Stimulated activated CD4-positive, alpha-beta T cell treated with anti-CD3 and anti-CD28 coated beads, Interleukin-1b, Interleukin-23, amount 100 ng/mL, for 1 hour (primary cell): ENCODE measurements around the gene POLR2A.

Experiments used
- DNase-seq, 2 donors: peaks; one replicate each; pipeline ENCODE4 v3.0.0-alpha.2; 2020; ENCODE audit warnings: low read depth in 2 of 2

The POLR2A gene

GRCh38 chr17:7484067-7484918 lies at the start of gene POLR2A:
Gene POLR2A (plus strand): TSS chr17:7484366.
- peak; percentile 96 to 97 for DNase-seq

- peak; percentile 18 to 27 for DNase-seq
These were observed 48.2 kb upstream of the POLR2A start for GRCh38 chr17:7435676-7436555.

GRCh38 chr17:7436556-7437368 lies 47.4 kb upstream of the POLR2A start:
- DNase-seq = peak; percentile 53 to 65

- no peak for DNase-seq
These were observed 46.8 kb upstream of the POLR2A start for GRCh38 chr17:7437369-7437863.

- peak; percentile 16 to 48 for DNase-seq
These were observed 46.1 kb upstream of the POLR2A start for GRCh38 chr17:7437950-7438614.

GRCh38 chr17:7438656-7439460 lies 45.3 kb upstream of the POLR2A start:
- DNase-seq = no peak

GRCh38 chr17:7439462-7440112 lies 44.6 kb upstream of the POLR2A start, which contains the start of gene FGF11:
Gene FGF11 (plus strand): TSS chr17:7439512. CDS start chr17:7439621, 109 bp downstream.
- no peak for DNase-seq

- DNase-seq = no peak
These were observed 43.9 kb upstream of the POLR2A start for GRCh38 chr17:7440113-7440833.

- no peak for DNase-seq
These were observed 43.4 kb upstream of the POLR2A start for GRCh38 chr17:7440834-7441195.

- DNase-seq = no peak
These were observed 42.9 kb upstream of the POLR2A start for GRCh38 chr17:7441266-7441665.

- no peak for DNase-seq
These were observed 42.0 kb upstream of the POLR2A start for GRCh38 chr17:7442142-7442541.

GRCh38 chr17:7443499-7444485 lies 40.4 kb upstream of the POLR2A start:
- no peak for DNase-seq

GRCh38 chr17:7444682-7445618 lies 39.2 kb upstream of the POLR2A start, which contains the start of gene CHRNB1:
Gene CHRNB1 (plus strand): TSS chr17:7445061. CDS start chr17:7445128, 67 bp downstream.
- no peak for DNase-seq

- no peak for DNase-seq
These were observed 38.6 kb upstream of the POLR2A start for GRCh38 chr17:7445619-7445968.

GRCh38 chr17:7448461-7448860 lies 35.7 kb upstream of the POLR2A start:
- DNase-seq = no peak

GRCh38 chr17:7459961-7460545 lies 24.1 kb upstream of the POLR2A start:
- no peak for DNase-seq
